MM.1S (cell line): ENCODE results near the gene ZNF275.

Experiments used
- EZH2 ChIP-seq: fragments of 300-600 bp; sonication (generic); optimal IDR thresholded peaks from 2 replicates; pipeline ENCODE3; 2017; ENCODE audit warnings: low read depth, mild to moderate bottlenecking, antibody characterized with exemption, low read length, mixed read lengths
- EZH2phosphoT487 ChIP-seq: fragments of 300-600 bp; sonication (generic); IDR thresholded peaks from 2 replicates; pipeline ENCODE4 v1.6.1; 2018; ENCODE audit warnings: antibody characterized with exemption, low read length
- TF ChIP-seq, protein P1 (sequence below): fragments of 300-600 bp; sonication (generic); IDR thresholded peaks from 2 replicates; pipeline ENCODE4 v1.5.1; 2016; ENCODE audit warnings: antibody characterized with exemption, low read length, mixed read lengths

DNA sequence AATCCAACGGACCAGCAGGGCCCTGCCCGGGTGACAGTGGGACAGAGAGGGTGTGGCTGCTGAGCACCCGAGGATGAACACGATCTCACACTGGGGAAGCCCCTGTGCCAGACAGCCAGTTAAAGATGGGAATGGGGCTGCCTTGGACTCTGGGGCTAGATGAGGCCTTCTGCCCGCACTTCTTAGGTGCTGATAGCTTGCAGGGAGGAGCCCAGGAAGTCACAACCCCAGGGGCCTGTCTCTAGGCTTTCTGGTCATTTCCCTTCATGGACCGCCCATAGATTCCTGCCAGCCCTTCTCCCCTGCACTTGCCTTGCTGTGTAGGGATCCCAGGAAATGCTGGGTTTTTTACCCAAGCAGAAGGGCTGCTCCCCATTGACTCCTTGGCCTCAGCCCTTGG is 6.2 kb downstream of the ZNF275 start:
- TF ChIP-seq, protein P1, sequence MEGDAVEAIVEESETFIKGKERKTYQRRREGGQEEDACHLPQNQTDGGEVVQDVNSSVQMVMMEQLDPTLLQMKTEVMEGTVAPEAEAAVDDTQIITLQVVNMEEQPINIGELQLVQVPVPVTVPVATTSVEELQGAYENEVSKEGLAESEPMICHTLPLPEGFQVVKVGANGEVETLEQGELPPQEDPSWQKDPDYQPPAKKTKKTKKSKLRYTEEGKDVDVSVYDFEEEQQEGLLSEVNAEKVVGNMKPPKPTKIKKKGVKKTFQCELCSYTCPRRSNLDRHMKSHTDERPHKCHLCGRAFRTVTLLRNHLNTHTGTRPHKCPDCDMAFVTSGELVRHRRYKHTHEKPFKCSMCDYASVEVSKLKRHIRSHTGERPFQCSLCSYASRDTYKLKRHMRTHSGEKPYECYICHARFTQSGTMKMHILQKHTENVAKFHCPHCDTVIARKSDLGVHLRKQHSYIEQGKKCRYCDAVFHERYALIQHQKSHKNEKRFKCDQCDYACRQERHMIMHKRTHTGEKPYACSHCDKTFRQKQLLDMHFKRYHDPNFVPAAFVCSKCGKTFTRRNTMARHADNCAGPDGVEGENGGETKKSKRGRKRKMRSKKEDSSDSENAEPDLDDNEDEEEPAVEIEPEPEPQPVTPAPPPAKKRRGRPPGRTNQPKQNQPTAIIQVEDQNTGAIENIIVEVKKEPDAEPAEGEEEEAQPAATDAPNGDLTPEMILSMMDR: no peak
- no peak for TF ChIP-seq EZH2phosphoT487
- no peak for TF ChIP-seq EZH2
